ENCODE results near the gene C3orf18. TPM values are rescaled to one million over a fixed set of nuclear protein-coding genes. Genes with fewer than 3 reads are reported as not detected.

The C3orf18 gene
- polyA plus RNA-seq (2012; rRNA removed), result 19.7 and 27.2 TPM in 2 replicates
- 11.3 and 16.2 TPM in 2 replicates for polyA plus RNA-seq (2012; cell fraction: cytosol; rRNA removed)
- polyA plus RNA-seq (2012; cell fraction: nucleus; rRNA removed), result 50.5 and 50.7 TPM in 2 replicates

- H4K20me1 ChIP-seq (ENCODE audit: insufficient read depth), result no peaks in the 10 kb centered on the region
- H3K9ac ChIP-seq, result peak within 1 kb of the TSS; percentile 70
- peak within 1 kb of the TSS; percentile 95 for H2AFZ ChIP-seq (ENCODE audit: low read depth)
- H3K9me2 ChIP-seq, result no peaks in the 10 kb centered on the region
- peaks cover 9% of the 10 kb centered on the region for H3K79me2 ChIP-seq (ENCODE audit: insufficient read depth)
- POLR2A ChIA-PET, result interaction anchor here (0.6 to 1.2 kb wide), 4 partner anchors 137 to 933 kb away, joined by 3 to 4 read pairs (median 4); no protein-coding TSS in a partner anchor
- CTCF ChIA-PET, result interaction anchor here (0.7 to 31.2 kb wide), 9 partner anchors 10 to 816 kb away, joined by 3 to 648 read pairs (median 4); partner anchors contain the start of genes CISH and MAPKAPK3
- WGBS (ENCODE audit: low lambda C conversion rate), result 33% methylated on average over 9 of the region's 53 CpGs
- H3K9me3 ChIP-seq, result no peaks in the 10 kb centered on the region
- H3K4me3 ChIP-seq (ENCODE audit: low read depth in 2 of 2, low read length in 1 of 2), result peak within 1 kb of the TSS; percentile 71 to 81
- no peak for TF ChIP-seq MAX (IDR thresholded peaks at IDR 0.05; ENCODE audit: low read depth)
- TF ChIP-seq ELF1 (IDR thresholded peaks at IDR 0.05), result no peak
- TF ChIP-seq, protein P1, sequence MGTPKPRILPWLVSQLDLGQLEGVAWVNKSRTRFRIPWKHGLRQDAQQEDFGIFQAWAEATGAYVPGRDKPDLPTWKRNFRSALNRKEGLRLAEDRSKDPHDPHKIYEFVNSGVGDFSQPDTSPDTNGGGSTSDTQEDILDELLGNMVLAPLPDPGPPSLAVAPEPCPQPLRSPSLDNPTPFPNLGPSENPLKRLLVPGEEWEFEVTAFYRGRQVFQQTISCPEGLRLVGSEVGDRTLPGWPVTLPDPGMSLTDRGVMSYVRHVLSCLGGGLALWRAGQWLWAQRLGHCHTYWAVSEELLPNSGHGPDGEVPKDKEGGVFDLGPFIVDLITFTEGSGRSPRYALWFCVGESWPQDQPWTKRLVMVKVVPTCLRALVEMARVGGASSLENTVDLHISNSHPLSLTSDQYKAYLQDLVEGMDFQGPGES (IDR thresholded peaks at IDR 0.05; ENCODE audit: low read depth, low read length), result peak; percentile 70
- no peak for TF ChIP-seq USF2 (IDR thresholded peaks at IDR 0.05; ENCODE audit: borderline replicate concordance, low read depth, low read length)
- no peak for TF ChIP-seq FOXM1 (IDR thresholded peaks at IDR 0.05; ENCODE audit: low read depth)
- TF ChIP-seq RXRA (IDR thresholded peaks at IDR 0.05; ENCODE audit: borderline replicate concordance, low read depth), result no peak
- no peak for TF ChIP-seq TAF1 (IDR thresholded peaks at IDR 0.05; ENCODE audit: borderline replicate concordance, low read depth, low read length)
- no peak for TF ChIP-seq EZH2phosphoT487 (IDR thresholded peaks at IDR 0.05; ENCODE audit: borderline replicate concordance, low read depth)
- TF ChIP-seq RFX5 (IDR thresholded peaks at IDR 0.05; ENCODE audit: low read length), result no peak
- TF ChIP-seq MEF2A (IDR thresholded peaks at IDR 0.05; ENCODE audit: borderline replicate concordance, low read depth), result no peak
- TF ChIP-seq MXI1 (IDR thresholded peaks at IDR 0.05; ENCODE audit: low read depth, low read length), result no peak
- TF ChIP-seq NRF1 (IDR thresholded peaks at IDR 0.05; ENCODE audit: low read depth, low read length), result peak; percentile 33; the same call in 1 of the 2 replicates
- TF ChIP-seq CHD2 (IDR thresholded peaks at IDR 0.05; ENCODE audit: low read length, partially characterized antibody), result peak; percentile 46
- TF ChIP-seq TEAD4 (IDR thresholded peaks at IDR 0.05; ENCODE audit: borderline replicate concordance, insufficient read depth), result no peak
- TF ChIP-seq FOSL2 (IDR thresholded peaks at IDR 0.05; ENCODE audit: borderline replicate concordance, low read depth), result no peak
- TF ChIP-seq CTCF (IDR thresholded peaks at IDR 0.05), result no peak
- no peak; the same call in 1 of the 2 replicates for TF ChIP-seq RCOR1 (IDR thresholded peaks at IDR 0.05; ENCODE audit: low read length)
- TF ChIP-seq PBX3 (IDR thresholded peaks at IDR 0.05), result peak; percentile 99
- TF ChIP-seq TCF12 (IDR thresholded peaks at IDR 0.05), result no peak
- H3K4me1 ChIP-seq (ENCODE audit: control insufficient read depth in 1 of 2, insufficient read depth in 2 of 2, low read depth in 1 of 2, low read length in 1 of 2), result peaks cover 0 to 22% of the 10 kb centered on the region in 2 experiments; a peak in 1 of 4 replicates
- peak within 1 kb of the TSS; percentile 92 for H3K4me2 ChIP-seq
- DNase-seq, result peak; percentile 96
- peaks cover 3% of the 10 kb centered on the region in 2 experiments for H3K36me3 ChIP-seq (replicated peaks in 1 of 2; ENCODE audit: control insufficient read depth in 1 of 2, insufficient read depth in 2 of 2, low read length in 1 of 2)
- H3F3A ChIP-seq (replicated peaks; ENCODE audit: insufficient read depth), result no peaks in the 10 kb centered on the region
- peak within 1 kb of the TSS; percentile 11 to 86; a peak in 2 of 4 replicates for H3K27ac ChIP-seq (ENCODE audit: low read depth in 2 of 2, low read length in 1 of 2)
- H3K27me3 ChIP-seq (ENCODE audit: insufficient read depth), result no peaks in the 10 kb centered on the region
Measured at GRCh38 chr3:50567386-50568167, at the start of gene C3orf18. TSS of gene C3orf18 (minus strand) at chr3:50567747. CDS start at chr3:50565699, 2,048 bp downstream.
